HG02759 (cell line): ENCODE results near the gene TANGO6.

ENCODE experiments used
- ATAC-seq: cut with Tn5 transposase; IDR thresholded peaks from one replicate; pipeline ENCODE4 v1.9.1; 2021; ENCODE audit warnings: mild to moderate bottlenecking, moderate library complexity; ENCODE audit not compliant: unreplicated experiment

TANGO6 gene

DNA sequence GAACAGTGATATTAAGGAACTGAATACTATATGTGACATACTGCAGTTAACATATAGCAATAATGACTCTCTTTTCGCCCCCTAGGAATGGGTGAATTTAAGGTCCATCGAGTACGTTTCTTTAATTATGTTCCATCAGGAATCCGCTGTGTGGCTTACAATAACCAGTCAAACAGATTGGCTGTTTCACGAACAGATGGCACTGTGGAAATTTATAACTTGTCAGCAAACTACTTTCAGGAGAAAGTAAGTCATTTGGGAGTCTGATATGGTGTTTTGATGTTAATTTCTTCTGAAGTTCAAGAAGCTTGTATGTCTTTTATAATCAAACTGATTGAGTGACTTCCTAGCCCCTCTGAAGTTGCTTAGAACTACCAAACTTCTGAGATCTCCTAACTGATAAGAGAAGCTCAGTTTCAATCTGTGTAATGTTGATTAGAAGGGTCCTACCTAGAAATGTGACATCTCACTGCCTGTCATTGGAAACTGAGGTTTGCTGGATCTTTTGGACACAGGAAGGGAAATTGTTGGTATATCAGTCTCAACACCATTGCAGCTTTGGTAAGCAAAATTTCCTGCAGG lies 290.1 kb downstream of the TANGO6 start:
- ATAC-seq, result no peak
